Body of pancreas (tissue), 4 donors: ENCODE measurements around the gene SHH.

Experiments used
- CTCF ChIP-seq, 7 experiments: fragments of 450-650 bp in 4 of 7; fragments of 200-600 bp in 3 of 7; sonication (generic) in 3 of 7; IDR thresholded peaks; one replicate each; pipeline ENCODE4 v1.5.1; 2016 to 2019; ENCODE audit warnings: antibody characterized with exemption in 7 of 7
- POLR2A ChIP-seq, 3 donors: fragments of 450-650 bp; IDR thresholded peaks; one replicate each; pipeline ENCODE4 v1.6.1; 2016; ENCODE audit warnings: antibody characterized with exemption in 3 of 3, mild to moderate bottlenecking in 2 of 3

- no peak for TF ChIP-seq CTCF (IDR thresholded peaks at IDR 0.05)
- no peak for TF ChIP-seq POLR2A (IDR thresholded peaks at IDR 0.05)
Observed at GRCh38 chr7:155839461-155839860, 27.2 kb upstream of the SHH start.
